ENCODE data around the gene GADD45G.

GADD45G gene

DNA sequence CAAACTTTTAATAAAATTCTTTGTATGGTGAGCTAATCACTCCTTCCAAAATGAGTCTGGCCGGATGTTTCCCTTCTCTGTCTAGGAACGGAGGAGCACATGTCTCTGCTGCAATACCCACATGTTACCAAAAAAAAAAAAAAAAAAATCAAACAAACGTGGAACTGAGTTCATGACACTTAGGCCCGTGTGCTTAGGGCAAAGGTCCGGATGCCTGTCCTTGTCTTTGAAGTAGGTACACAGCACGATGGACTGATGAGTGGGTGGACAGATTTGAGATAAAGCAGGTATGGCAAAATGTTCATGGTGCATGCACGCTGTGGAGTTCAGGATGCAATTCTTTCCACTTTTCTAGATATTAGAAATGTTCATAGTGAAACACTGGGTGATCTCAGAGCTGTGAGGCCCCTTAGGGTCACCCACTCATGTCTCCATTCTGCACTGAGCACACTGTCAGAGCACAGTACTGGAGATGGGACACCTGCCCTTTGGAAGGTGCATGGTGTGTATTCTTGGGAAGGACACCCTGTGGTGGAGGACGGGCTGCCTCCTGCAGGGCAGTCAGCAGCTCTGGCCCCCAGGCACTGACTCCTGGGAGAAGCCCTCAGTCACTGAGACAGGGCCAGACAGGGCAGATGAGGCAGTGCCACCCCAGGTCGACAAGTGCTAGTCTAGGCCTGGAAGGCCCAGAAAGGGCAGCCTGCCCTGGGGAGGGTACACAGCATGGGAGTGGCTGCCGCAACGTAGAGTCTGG lies 43.6 kb downstream of the GADD45G start:
- Histone ChIP-seq H3K4me1 (ENCODE audit: low read depth, poor library complexity, severe bottlenecking) (peaks cover 22% of the 10 kb centered on the region), H3K9ac (no peak overlapping the region), H3K79me2 (ENCODE audit: insufficient read depth, low read depth) (no peaks in the 10 kb centered on the region), H4K20me1 (ENCODE audit: insufficient read depth) (no peaks in the 10 kb centered on the region), H3K4me2 (peak overlapping the region; percentile 14; the same call in 1 of the 2 replicates), H3K27me3 (ENCODE audit: insufficient read depth, low read depth) (no peaks in the 10 kb centered on the region), H3K4me3 (IDR thresholded peaks at IDR 0.05; ENCODE audit: insufficient read depth, low read depth, low read length) (no peak overlapping the region), H3K27ac (no peak overlapping the region), H3K36me3 (ENCODE audit: insufficient read depth) (no peaks in the 10 kb centered on the region), H2AFZ (ENCODE audit: low read depth) (peak overlapping the region; percentile 44; the same call in 1 of the 2 replicates)
- TF ChIP-seq, protein P1, sequence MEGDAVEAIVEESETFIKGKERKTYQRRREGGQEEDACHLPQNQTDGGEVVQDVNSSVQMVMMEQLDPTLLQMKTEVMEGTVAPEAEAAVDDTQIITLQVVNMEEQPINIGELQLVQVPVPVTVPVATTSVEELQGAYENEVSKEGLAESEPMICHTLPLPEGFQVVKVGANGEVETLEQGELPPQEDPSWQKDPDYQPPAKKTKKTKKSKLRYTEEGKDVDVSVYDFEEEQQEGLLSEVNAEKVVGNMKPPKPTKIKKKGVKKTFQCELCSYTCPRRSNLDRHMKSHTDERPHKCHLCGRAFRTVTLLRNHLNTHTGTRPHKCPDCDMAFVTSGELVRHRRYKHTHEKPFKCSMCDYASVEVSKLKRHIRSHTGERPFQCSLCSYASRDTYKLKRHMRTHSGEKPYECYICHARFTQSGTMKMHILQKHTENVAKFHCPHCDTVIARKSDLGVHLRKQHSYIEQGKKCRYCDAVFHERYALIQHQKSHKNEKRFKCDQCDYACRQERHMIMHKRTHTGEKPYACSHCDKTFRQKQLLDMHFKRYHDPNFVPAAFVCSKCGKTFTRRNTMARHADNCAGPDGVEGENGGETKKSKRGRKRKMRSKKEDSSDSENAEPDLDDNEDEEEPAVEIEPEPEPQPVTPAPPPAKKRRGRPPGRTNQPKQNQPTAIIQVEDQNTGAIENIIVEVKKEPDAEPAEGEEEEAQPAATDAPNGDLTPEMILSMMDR (conservative IDR thresholded peaks at IDR 0.05; ENCODE audit: low read depth, low read length) = no peak

DNA sequence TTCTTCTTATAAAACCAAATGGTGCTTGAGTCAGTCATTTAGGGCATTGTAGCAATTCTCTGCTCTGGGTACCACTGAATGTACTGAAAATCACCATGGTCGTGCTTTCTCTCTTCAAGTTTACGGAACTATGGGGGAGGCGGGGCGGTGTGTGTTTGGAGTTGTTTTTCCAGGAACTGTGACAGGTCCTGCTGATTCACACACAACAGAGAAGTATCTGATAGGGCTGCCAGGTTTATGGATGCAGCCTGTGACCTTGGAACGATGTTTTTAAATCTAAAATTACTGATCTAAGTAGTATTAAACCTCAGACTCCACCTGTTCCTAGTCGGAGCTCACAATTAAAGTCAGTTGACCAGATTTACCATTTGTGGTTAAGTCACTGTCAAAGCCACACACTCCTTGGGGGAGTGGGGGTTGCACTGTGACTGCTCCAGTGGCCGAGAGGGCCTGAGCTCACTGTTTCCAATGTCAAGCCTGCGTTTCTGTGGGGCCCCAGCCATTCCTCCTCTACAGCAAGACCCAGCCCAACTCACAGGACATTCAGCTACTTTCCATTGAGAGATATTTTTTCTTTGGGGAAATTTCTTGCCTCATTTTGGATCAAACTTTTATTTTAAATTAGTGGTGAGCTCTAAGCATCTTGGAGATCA lies 44.4 kb downstream of the GADD45G start:
- peaks cover 22% of the 10 kb centered on the region for H3K4me1 ChIP-seq (ENCODE audit: low read depth, poor library complexity, severe bottlenecking)
- no peak overlapping the region for H3K9ac ChIP-seq
- no peaks in the 10 kb centered on the region for H4K20me1 ChIP-seq (ENCODE audit: insufficient read depth)
- no peak overlapping the region; the same call in 1 of the 2 replicates for H3K27ac ChIP-seq
- no peaks in the 10 kb centered on the region for H3K27me3 ChIP-seq (ENCODE audit: insufficient read depth, low read depth)
- no peaks in the 10 kb centered on the region for H3K36me3 ChIP-seq (ENCODE audit: insufficient read depth)
- H2AFZ ChIP-seq (ENCODE audit: low read depth) = peak overlapping the region; percentile 44; the same call in 1 of the 2 replicates
- peak overlapping the region; percentile 14; the same call in 1 of the 2 replicates for H3K4me2 ChIP-seq
- H3K79me2 ChIP-seq (ENCODE audit: insufficient read depth, low read depth) = no peaks in the 10 kb centered on the region
- TF ChIP-seq, protein P1 (conservative IDR thresholded peaks at IDR 0.05; ENCODE audit: low read depth, low read length) = no peak
- H3K4me3 ChIP-seq (IDR thresholded peaks at IDR 0.05; ENCODE audit: insufficient read depth, low read depth, low read length) = no peak overlapping the region

GRCh38 chr9:89654025-89654662 lies 49.3 kb downstream of the GADD45G start:
- H3K36me3 ChIP-seq (ENCODE audit: insufficient read depth) = no peaks in the 10 kb centered on the region
- H3K4me1 ChIP-seq (ENCODE audit: low read depth, poor library complexity, severe bottlenecking) = peaks cover 37% of the 10 kb centered on the region
- TF ChIP-seq, protein P1 (conservative IDR thresholded peaks at IDR 0.05; ENCODE audit: low read depth, low read length) = no peak
- no peaks in the 10 kb centered on the region for H3K27me3 ChIP-seq (ENCODE audit: insufficient read depth, low read depth)
- H2AFZ ChIP-seq (ENCODE audit: low read depth) = no peak overlapping the region
- no peak overlapping the region for H3K4me3 ChIP-seq (IDR thresholded peaks at IDR 0.05; ENCODE audit: insufficient read depth, low read depth, low read length)
- H3K4me2 ChIP-seq = no peak overlapping the region
- no peak overlapping the region for H3K9ac ChIP-seq
- H3K79me2 ChIP-seq (ENCODE audit: insufficient read depth, low read depth) = no peaks in the 10 kb centered on the region
- no peak overlapping the region for H3K27ac ChIP-seq
- no peaks in the 10 kb centered on the region for H4K20me1 ChIP-seq (ENCODE audit: insufficient read depth)

DNA sequence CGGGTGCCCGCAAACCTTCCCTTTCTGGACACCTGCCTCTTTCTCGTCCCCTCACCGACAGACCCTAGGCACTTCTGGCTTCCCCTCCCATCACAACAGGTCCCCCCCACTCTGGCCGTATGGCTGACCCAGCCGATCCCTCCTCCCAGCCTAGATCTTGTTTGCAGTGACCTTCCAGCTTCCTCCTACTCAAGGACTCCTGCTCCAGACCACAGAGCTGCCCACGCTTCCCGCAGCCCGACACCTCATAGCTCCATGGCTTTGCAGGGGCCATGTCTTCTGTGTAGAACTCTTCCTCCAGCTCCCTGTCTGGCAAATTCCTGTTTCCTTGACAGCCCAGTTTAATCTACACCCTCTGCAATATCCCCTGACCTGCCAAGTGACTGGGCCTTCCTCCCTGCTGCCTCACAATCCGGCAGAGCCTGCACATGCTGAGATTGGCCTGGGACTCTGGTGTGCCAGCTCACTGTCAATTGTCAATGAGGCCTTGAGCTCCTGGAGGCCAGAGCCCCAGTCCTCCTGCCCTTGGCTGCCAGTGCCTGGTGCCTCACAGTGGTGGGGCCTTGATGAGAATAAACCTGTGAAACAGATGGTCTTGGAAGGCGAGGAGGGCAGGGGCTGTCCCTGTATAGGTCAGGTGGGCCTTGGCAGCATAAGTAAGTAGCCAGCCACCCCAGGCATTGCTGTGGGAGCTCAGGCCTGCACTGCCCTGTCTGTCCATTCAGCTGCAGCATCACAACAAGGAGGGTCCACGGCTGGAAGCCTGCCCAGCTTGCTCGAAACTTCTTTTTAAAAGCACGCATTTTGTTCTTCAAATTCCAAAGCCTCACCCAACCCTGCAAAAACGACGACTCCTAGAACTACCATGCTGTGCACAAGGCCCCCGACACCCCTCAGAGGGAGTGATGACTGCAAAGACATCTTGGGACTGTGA lies 50.5 kb downstream of the GADD45G start:
- H3K4me3 ChIP-seq (IDR thresholded peaks at IDR 0.05; ENCODE audit: insufficient read depth, low read depth, low read length) = no peak overlapping the region
- TF ChIP-seq, protein P1 (conservative IDR thresholded peaks at IDR 0.05; ENCODE audit: low read depth, low read length) = no peak
- no peaks in the 10 kb centered on the region for H3K27me3 ChIP-seq (ENCODE audit: insufficient read depth, low read depth)
- H3K27ac ChIP-seq = no peak overlapping the region
- H4K20me1 ChIP-seq (ENCODE audit: insufficient read depth) = no peaks in the 10 kb centered on the region
- H2AFZ ChIP-seq (ENCODE audit: low read depth) = no peak overlapping the region
- H3K9ac ChIP-seq = no peak overlapping the region
- H3K36me3 ChIP-seq (ENCODE audit: insufficient read depth) = no peaks in the 10 kb centered on the region
- H3K4me2 ChIP-seq = no peak overlapping the region
- H3K79me2 ChIP-seq (ENCODE audit: insufficient read depth, low read depth) = no peaks in the 10 kb centered on the region
- peaks cover 25% of the 10 kb centered on the region for H3K4me1 ChIP-seq (ENCODE audit: low read depth, poor library complexity, severe bottlenecking)
